SK-N-SH treated with all-trans-retinoic acid at 6 μM for 48 hours (cell line): Measurements from ENCODE around the gene ARAP1.

Source experiments
- CSDC2 ChIP-seq: fragments of 250-450 bp; sonication (Bioruptor Pico); IDR thresholded peaks from 2 replicates; pipeline ENCODE4 v1.5.0; 2020; ENCODE audit warnings: mild to moderate bottlenecking, moderate library complexity
- GLIS3 ChIP-seq: fragments of 250-450 bp; sonication (Bioruptor Pico); IDR thresholded peaks from 2 replicates; pipeline ENCODE4 v1.5.0; 2020; ENCODE audit warnings: mild to moderate bottlenecking, moderate library complexity
- ISL1 ChIP-seq: fragments of 250-450 bp; sonication (Bioruptor Pico); IDR thresholded peaks from 2 replicates; pipeline ENCODE4 v2.1.2; 2022; ENCODE audit warnings: mild to moderate bottlenecking, moderate library complexity
- PATZ1 ChIP-seq: fragments of 250-450 bp; sonication (Bioruptor Pico); IDR thresholded peaks from 2 replicates; pipeline ENCODE4 v1.8.0; 2020; ENCODE audit warnings: mild to moderate bottlenecking, moderate library complexity, borderline replicate concordance
- RARB ChIP-seq: fragments of 250-450 bp; sonication (Bioruptor Pico); IDR thresholded peaks from 2 replicates; pipeline ENCODE4 v1.8.0; 2021; ENCODE audit warnings: mild to moderate bottlenecking, moderate library complexity
- TCF4 ChIP-seq: fragments of 250-450 bp; sonication (Bioruptor Pico); IDR thresholded peaks from 2 replicates; pipeline ENCODE4 v1.8.0; 2021; ENCODE audit warnings: mild to moderate bottlenecking, moderate library complexity, borderline replicate concordance
- TOX ChIP-seq: fragments of 250-450 bp; sonication (Bioruptor Pico); IDR thresholded peaks from 2 replicates; pipeline ENCODE4 v1.8.0; 2021; ENCODE audit warnings: mild to moderate bottlenecking, moderate library complexity, borderline replicate concordance
- ZFP3 ChIP-seq: fragments of 250-450 bp; sonication (Bioruptor Pico); IDR thresholded peaks from 2 replicates; pipeline ENCODE4 v1.5.0; 2020; ENCODE audit warnings: mild to moderate bottlenecking, moderate library complexity
- TF ChIP-seq, protein P1 (sequence below): fragments of 250-450 bp; sonication (Bioruptor Pico); IDR thresholded peaks from 2 replicates; pipeline ENCODE4 v1.5.1; 2020; ENCODE audit warnings: low read depth, mild to moderate bottlenecking, moderate library complexity

DNA sequence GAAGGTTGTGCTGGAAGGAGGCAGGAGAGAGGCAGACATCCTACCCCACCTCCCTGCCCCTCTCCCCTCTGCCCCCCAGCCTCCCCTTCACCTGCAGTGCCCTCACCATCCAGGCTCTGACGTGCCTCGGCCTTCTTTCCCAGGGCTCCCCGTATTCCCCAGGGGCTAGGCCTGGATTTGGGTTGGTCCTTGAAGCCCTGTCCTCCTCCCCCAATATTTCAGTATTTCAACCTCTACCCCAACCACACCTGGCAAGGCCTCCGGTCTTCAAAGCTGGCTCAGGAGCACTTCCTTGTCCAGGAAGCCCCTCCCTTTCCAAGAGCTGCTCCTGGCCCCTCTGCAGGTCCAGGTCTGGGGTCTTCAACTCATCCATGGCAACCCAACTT, 69.4 kb downstream of the ARAP1 start:
- TF ChIP-seq RARB (CRISPR knock-in tag) (no peak), GLIS3 (CRISPR knock-in tag) (no peak), TCF4 (CRISPR knock-in tag) (no peak), PATZ1 (CRISPR knock-in tag) (no peak), ZFP3 (CRISPR knock-in tag) (no peak), ISL1 (no peak), TOX (CRISPR knock-in tag) (no peak), CSDC2 (no peak)
- TF ChIP-seq, protein P1, sequence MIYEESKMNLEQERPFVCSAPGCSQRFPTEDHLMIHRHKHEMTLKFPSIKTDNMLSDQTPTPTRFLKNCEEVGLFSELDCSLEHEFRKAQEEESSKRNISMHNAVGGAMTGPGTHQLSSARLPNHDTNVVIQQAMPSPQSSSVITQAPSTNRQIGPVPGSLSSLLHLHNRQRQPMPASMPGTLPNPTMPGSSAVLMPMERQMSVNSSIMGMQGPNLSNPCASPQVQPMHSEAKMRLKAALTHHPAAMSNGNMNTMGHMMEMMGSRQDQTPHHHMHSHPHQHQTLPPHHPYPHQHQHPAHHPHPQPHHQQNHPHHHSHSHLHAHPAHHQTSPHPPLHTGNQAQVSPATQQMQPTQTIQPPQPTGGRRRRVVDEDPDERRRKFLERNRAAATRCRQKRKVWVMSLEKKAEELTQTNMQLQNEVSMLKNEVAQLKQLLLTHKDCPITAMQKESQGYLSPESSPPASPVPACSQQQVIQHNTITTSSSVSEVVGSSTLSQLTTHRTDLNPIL, result no peak
